Suprapubic skin (tissue), 4 donors: ENCODE data around the gene AP1M1.

Source experiments
- CTCF ChIP-seq, 2 donors: fragments of 200-600 bp in 1 of 2; fragments of 450-650 bp in 1 of 2; sonication (generic) in 1 of 2; IDR thresholded peaks; one replicate each; pipeline ENCODE4 v1.5.1; 2016 to 2019; ENCODE audit warnings: antibody characterized with exemption in 2 of 2, mild to moderate bottlenecking in 1 of 2, moderate library complexity in 1 of 2
- EP300 ChIP-seq: sonication (generic); formaldehyde crosslinking; IDR thresholded peaks from one replicate; pipeline ENCODE4 v1.6.1; 2017; ENCODE audit warnings: antibody characterized with exemption
- POLR2A ChIP-seq, 2 donors: fragments of 450-650 bp; IDR thresholded peaks; one replicate each; pipeline ENCODE4 v1.6.1; 2017; ENCODE audit warnings: antibody characterized with exemption in 2 of 2, mild to moderate bottlenecking in 2 of 2, moderate library complexity in 2 of 2
- POLR2AphosphoS5 ChIP-seq, 3 donors: sonication (generic); formaldehyde crosslinking; IDR thresholded peaks; one replicate each; pipeline ENCODE4 v1.6.1; 2017; ENCODE audit warnings: antibody characterized with exemption in 3 of 3

GRCh38 chr19:16268676-16269319, 71.1 kb downstream of the AP1M1 start:
- TF ChIP-seq POLR2AphosphoS5 (IDR thresholded peaks at IDR 0.05) (no peak), CTCF (IDR thresholded peaks at IDR 0.05) (no peak), EP300 (no peak), POLR2A (IDR thresholded peaks at IDR 0.05) (no peak)
